Sigmoid colon (tissue), 7 donors: Measurements from ENCODE around the gene ZBTB2. TPM values are rescaled to one million over a fixed set of nuclear protein-coding genes. Genes with fewer than 3 reads are reported as not detected.

Source experiments
- DNase-seq: peaks from one replicate; pipeline ENCODE4 v3.0.0-alpha.2; 2019
- H3K27ac ChIP-seq, 4 donors: fragments of 200-600 bp; sonication (generic); one replicate each; pipeline ENCODE4 v1.5.1; 2016 to 2019; ENCODE audit warnings: mild to moderate bottlenecking in 1 of 4
- H3K27me3 ChIP-seq, 3 donors: fragments of 200-600 bp; sonication (generic); one replicate each; pipeline ENCODE4 v1.5.1; 2019; ENCODE audit warnings: mild to moderate bottlenecking in 1 of 3
- H3K36me3 ChIP-seq, 4 donors: fragments of 200-600 bp; sonication (generic); one replicate each; pipeline ENCODE4 v1.5.1; 2016 to 2019
- H3K4me1 ChIP-seq, 4 donors: fragments of 200-600 bp; sonication (generic); one replicate each; pipeline ENCODE4 v1.5.1; 2017 to 2019
- H3K4me3 ChIP-seq, 4 donors: fragments of 200-600 bp; sonication (generic); one replicate each; pipeline ENCODE4 v1.5.1; 2017 to 2019; ENCODE audit warnings: mild to moderate bottlenecking in 2 of 4, moderate library complexity in 1 of 4
- H3K9me3 ChIP-seq, 4 donors: fragments of 200-600 bp in 3 of 4; sonication (generic) in 3 of 4; one replicate each; pipeline versions ENCODE4 v1.5.1 to v1.6.1; 2013 to 2019
- CTCF ChIP-seq, 4 experiments: fragments of 450-650 bp in 3 of 4; fragments of 200-600 bp in 1 of 4; IDR thresholded peaks; one replicate each; pipeline ENCODE4 v1.5.1; 2016 to 2019; ENCODE audit warnings: antibody characterized with exemption in 4 of 4, mild to moderate bottlenecking in 3 of 4, moderate library complexity in 2 of 4
- EP300 ChIP-seq, 4 donors: sonication (generic); formaldehyde crosslinking; IDR thresholded peaks; one replicate each; pipeline ENCODE4 v1.6.1; 2017; ENCODE audit warnings: antibody characterized with exemption in 4 of 4
- POLR2A ChIP-seq, 2 donors: fragments of 450-650 bp; IDR thresholded peaks; one replicate each; pipeline ENCODE4 v1.6.1; 2016; ENCODE audit warnings: antibody characterized with exemption in 2 of 2, mild to moderate bottlenecking in 2 of 2, moderate library complexity in 2 of 2
- POLR2AphosphoS5 ChIP-seq, 4 donors: sonication (generic); formaldehyde crosslinking; IDR thresholded peaks; one replicate each; pipeline ENCODE4 v1.6.1; 2017; ENCODE audit warnings: antibody characterized with exemption in 4 of 4
- WGBS, 2 donors: extraction: QIAGEN DNeasy Blood & Tissue Kit; methylation state at CpG; one replicate each; pipeline ENCODE4 v1.1.7; 2013; 5-methylcytosine and 5-hydroxymethylcytosine counted together
- intact Hi-C: fragments of 100-400 bp; cut with DNase I; formaldehyde crosslinking; loops from one replicate; pipeline ENCODE4 v1.15.1; 2023
- polyA plus RNA-seq, 3 donors: library from polyadenylated mRNA; stranded (reverse); fragments of 200-250 nt; gene quantifications; one replicate each; pipeline ENCODE4 v1.2.3, GENCODE V29; 2013
- total RNA-seq, 4 donors: library from RNA; depleted of rRNA; stranded (reverse); fragments of >200 nt; gene quantifications; one replicate each; pipeline ENCODE4 v1.1.0, GENCODE V29; 2016
- donor health status: healthy with polysubstance abuse.
- donor health status: Bipolar disorder and iron deficiency.
- donor health status: healthy.

ZBTB2 gene
- total and polyA plus RNA-seq, 7 donors, result 5.8 to 11.5 (median 8.6) TPM

GRCh38 chr6:151390276-151390850, 996 bp downstream of the ZBTB2 start:
- WGBS, 2 donors, result 0 to 1% methylated on average over 79 of the region's 79 CpGs
- intact Hi-C loops, result loop anchor here (1.0 to 5.0 kb wide), 2 partner anchors 62 to 148 kb away; partner anchors contain the start of gene RMND1
- peak overlapping the region; percentile 89 to 99 (median 95) for H3K4me3 ChIP-seq

GRCh38 chr6:151389618-151390275, 1.6 kb downstream of the ZBTB2 start:
- peak; percentile 86 for DNase-seq
- Histone ChIP-seq H3K4me3 (peak overlapping the region; percentile 89 to 99 (median 95)), H3K9me3 (no peaks in the 10 kb centered on the region), H3K27ac (peak overlapping the region; percentile 95 to 100 (median 100)), H3K27me3 (no peaks in the 10 kb centered on the region), H3K36me3 (no peaks in the 10 kb centered on the region), H3K4me1 (peaks cover 0 to 43% (median 30%) of the 10 kb centered on the region in 4 donors)
- TF ChIP-seq EP300 (IDR thresholded peaks at IDR 0.05) (no peak), CTCF (IDR thresholded peaks at IDR 0.05) (no peak), POLR2AphosphoS5 (IDR thresholded peaks at IDR 0.05) (peak in 3 of 4 donors; percentile 71 to 81 (median 79)), POLR2A (IDR thresholded peaks at IDR 0.05) (peak; percentile 15 to 58)
- 0% methylated on average over 54 of the region's 54 CpGs for WGBS, 2 donors
- intact Hi-C loops, result loop anchor here (1.0 to 5.0 kb wide), 2 partner anchors 63 to 147 kb away; partner anchors contain the start of gene RMND1

More at GRCh38 chr6:151390276-151390850, 996 bp downstream of the ZBTB2 start:
- H3K4me1 ChIP-seq, result peaks cover 0 to 45% (median 32%) of the 10 kb centered on the region in 4 donors
- peak; percentile 98 for DNase-seq
- H3K36me3 ChIP-seq, result no peaks in the 10 kb centered on the region
- TF ChIP-seq CTCF (IDR thresholded peaks at IDR 0.05) (no peak), POLR2AphosphoS5 (IDR thresholded peaks at IDR 0.05) (peak; percentile 93 to 97 (median 96)), POLR2A (IDR thresholded peaks at IDR 0.05) (peak; percentile 46 to 60)
- peak overlapping the region; percentile 95 to 100 (median 100) for H3K27ac ChIP-seq
- no peaks in the 10 kb centered on the region for H3K9me3 ChIP-seq
- no peaks in the 10 kb centered on the region for H3K27me3 ChIP-seq

GRCh38 chr6:151388997-151389617, 2.3 kb downstream of the ZBTB2 start:
- no peak for TF ChIP-seq POLR2A (IDR thresholded peaks at IDR 0.05)
- TF ChIP-seq POLR2AphosphoS5 (IDR thresholded peaks at IDR 0.05), result no peak
- no peak for TF ChIP-seq CTCF (IDR thresholded peaks at IDR 0.05)
- no peak for TF ChIP-seq EP300 (IDR thresholded peaks at IDR 0.05)
- H3K4me1 ChIP-seq, result peaks cover 0 to 40% (median 27%) of the 10 kb centered on the region in 4 donors
- intact Hi-C loops, result no loop called here

GRCh38 chr6:151388236-151388635, 3.1 kb downstream of the ZBTB2 start:
- H3K36me3 ChIP-seq, result peaks cover 0 to 3% (median 0%) of the 10 kb centered on the region in 4 donors
- TF ChIP-seq POLR2AphosphoS5 (IDR thresholded peaks at IDR 0.05), result no peak
- 87 to 95% methylated on average over 2 of the region's 2 CpGs for WGBS, 2 donors
- H3K4me3 ChIP-seq, result no peak overlapping the region
- no peaks in the 10 kb centered on the region for H3K27me3 ChIP-seq
- no peaks in the 10 kb centered on the region for H3K9me3 ChIP-seq
- H3K27ac ChIP-seq, result peak overlapping the region; percentile 95 to 100 (median 100)
- intact Hi-C loops, result no loop called here
- DNase-seq, result no peak
- H3K4me1 ChIP-seq, result peaks cover 0 to 31% (median 20%) of the 10 kb centered on the region in 4 donors

More at GRCh38 chr6:151388997-151389617, 2.3 kb downstream of the ZBTB2 start:
- H3K9me3 ChIP-seq, result no peaks in the 10 kb centered on the region
- 18 to 28% methylated on average over 12 of the region's 12 CpGs for WGBS, 2 donors
- peaks cover 0 to 2% (median 0%) of the 10 kb centered on the region in 4 donors for H3K36me3 ChIP-seq
- DNase-seq, result no peak
- peak overlapping the region; percentile 89 to 99 (median 95) for H3K4me3 ChIP-seq
- H3K27me3 ChIP-seq, result no peaks in the 10 kb centered on the region
- H3K27ac ChIP-seq, result peak overlapping the region; percentile 95 to 100 (median 100)
